Measurements from ENCODE around the gene ZNF286A. TPM values are rescaled to one million over a fixed set of nuclear protein-coding genes. Genes with fewer than 3 reads are reported as not detected.

ZNF286A gene
- total and polyA plus RNA-seq, 10 donors = 4.0 to 24.9 (median 16.1) TPM

DNA sequence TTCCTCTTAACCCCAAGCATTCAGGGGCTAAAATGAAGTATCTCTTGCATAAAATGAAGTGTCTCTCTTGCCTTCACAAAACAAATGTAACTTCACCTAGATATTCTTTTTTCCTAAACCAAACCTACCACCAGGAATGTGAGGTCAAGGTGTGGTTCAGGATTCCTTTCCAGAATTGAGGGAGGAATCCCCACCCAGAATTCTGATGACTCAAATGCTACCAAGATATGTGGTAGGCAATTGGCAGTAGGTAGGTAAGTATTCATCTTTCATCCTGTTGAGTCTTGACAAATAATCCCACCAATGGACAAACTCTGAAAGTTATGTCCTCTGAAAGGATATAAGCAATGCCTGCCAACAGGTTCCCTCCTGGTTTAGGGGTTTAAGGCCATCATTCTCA, 41.7 kb upstream of the ZNF286A start:
- Histone ChIP-seq H3K9me3 (no peaks in the 10 kb centered on the region), H3K4me3 (no peak overlapping the region), H3K4me1 (peaks cover 0 to 7% (median 0%) of the 10 kb centered on the region in 6 donors), H3K27me3 (replicated peaks in 1 of 7) (no peaks in the 10 kb centered on the region), H3K27ac (no peak overlapping the region), H3K36me3 (peaks cover 0 to 23% (median 0%) of the 10 kb centered on the region in 6 donors)
- TF ChIP-seq POLR2A (IDR thresholded peaks at IDR 0.05) (no peak), POLR2AphosphoS5 (IDR thresholded peaks at IDR 0.05) (no peak)
- TF ChIP-seq, protein P1, sequence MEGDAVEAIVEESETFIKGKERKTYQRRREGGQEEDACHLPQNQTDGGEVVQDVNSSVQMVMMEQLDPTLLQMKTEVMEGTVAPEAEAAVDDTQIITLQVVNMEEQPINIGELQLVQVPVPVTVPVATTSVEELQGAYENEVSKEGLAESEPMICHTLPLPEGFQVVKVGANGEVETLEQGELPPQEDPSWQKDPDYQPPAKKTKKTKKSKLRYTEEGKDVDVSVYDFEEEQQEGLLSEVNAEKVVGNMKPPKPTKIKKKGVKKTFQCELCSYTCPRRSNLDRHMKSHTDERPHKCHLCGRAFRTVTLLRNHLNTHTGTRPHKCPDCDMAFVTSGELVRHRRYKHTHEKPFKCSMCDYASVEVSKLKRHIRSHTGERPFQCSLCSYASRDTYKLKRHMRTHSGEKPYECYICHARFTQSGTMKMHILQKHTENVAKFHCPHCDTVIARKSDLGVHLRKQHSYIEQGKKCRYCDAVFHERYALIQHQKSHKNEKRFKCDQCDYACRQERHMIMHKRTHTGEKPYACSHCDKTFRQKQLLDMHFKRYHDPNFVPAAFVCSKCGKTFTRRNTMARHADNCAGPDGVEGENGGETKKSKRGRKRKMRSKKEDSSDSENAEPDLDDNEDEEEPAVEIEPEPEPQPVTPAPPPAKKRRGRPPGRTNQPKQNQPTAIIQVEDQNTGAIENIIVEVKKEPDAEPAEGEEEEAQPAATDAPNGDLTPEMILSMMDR (IDR thresholded peaks at IDR 0.05 in 8 of 11, conservative IDR thresholded peaks at IDR 0.05 in 3 of 11) = no peak
- intact Hi-C loops (cut with DNase I; ENCODE audit: low total_unique reads) = no loop called here
- no peak for DNase-seq

DNA sequence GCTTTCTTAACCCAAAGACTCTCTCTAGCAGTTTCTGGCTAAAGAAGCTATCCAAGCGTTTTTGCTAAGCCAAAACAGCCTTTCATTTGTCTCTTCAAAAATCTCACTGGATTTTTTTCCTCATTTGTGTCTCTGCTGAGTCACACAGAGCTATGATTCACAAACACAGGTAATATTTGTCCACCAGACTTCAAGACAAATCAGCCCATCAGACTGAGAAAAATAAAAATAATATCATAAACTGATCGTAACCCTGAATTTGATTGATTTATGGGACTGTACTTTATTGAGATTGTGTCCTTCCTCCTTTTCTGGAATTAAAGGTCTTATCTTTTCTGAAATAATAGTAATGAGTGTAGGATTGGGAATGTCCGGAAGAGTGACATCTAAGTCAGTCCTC, 41.3 kb upstream of the ZNF286A start:
- H3K9me3 ChIP-seq = no peaks in the 10 kb centered on the region
- intact Hi-C loops (cut with DNase I; ENCODE audit: low total_unique reads) = no loop called here
- H3K27me3 ChIP-seq (replicated peaks in 1 of 7) = no peaks in the 10 kb centered on the region
- peaks cover 0 to 27% (median 0%) of the 10 kb centered on the region in 6 donors for H3K36me3 ChIP-seq
- no peak overlapping the region for H3K4me3 ChIP-seq
- H3K27ac ChIP-seq = no peak overlapping the region
- WGBS, 5 donors = 91 to 97% (median 93%) methylated on average over 3 of the region's 3 CpGs
- peaks cover 0 to 7% (median 0%) of the 10 kb centered on the region in 6 donors for H3K4me1 ChIP-seq
- DNase-seq = no peak
- no peak for TF ChIP-seq POLR2AphosphoS5 (IDR thresholded peaks at IDR 0.05)
- TF ChIP-seq, protein P1 (IDR thresholded peaks at IDR 0.05 in 8 of 11, conservative IDR thresholded peaks at IDR 0.05 in 3 of 11) = no peak
- TF ChIP-seq POLR2A (IDR thresholded peaks at IDR 0.05) = no peak

DNA sequence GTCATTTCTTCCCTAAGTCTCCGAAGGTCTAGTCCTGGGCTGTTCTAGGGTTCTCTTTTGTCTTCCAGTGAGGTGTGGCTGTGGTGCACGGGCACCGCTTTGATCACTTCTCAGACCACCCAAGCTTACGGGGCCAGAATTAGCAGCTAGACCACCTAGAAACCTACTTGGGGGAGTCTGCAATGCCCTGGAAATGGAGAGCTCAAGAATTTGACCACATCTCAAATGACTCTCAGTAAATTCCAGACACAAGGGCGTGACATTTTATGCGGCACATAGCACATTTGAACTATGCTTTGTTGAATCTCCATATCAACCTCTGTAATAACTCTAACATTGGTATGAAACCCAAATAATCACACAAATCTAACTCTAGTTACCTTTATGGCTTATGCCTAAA, 40.3 kb upstream of the ZNF286A start:
- intact Hi-C loops (cut with DNase I; ENCODE audit: low total_unique reads) = no loop called here
- Histone ChIP-seq H3K9me3 (no peaks in the 10 kb centered on the region), H3K36me3 (peaks cover 0 to 35% (median 0%) of the 10 kb centered on the region in 6 donors), H3K4me1 (peaks cover 0 to 7% (median 0%) of the 10 kb centered on the region in 6 donors), H3K4me3 (no peak overlapping the region), H3K27me3 (replicated peaks in 1 of 7) (no peaks in the 10 kb centered on the region), H3K27ac (no peak overlapping the region)
- 93 to 98% (median 96%) methylated on average over 6 of the region's 6 CpGs for WGBS, 5 donors
- TF ChIP-seq POLR2AphosphoS5 (IDR thresholded peaks at IDR 0.05) (no peak), POLR2A (IDR thresholded peaks at IDR 0.05) (no peak)
- TF ChIP-seq, protein P1 (IDR thresholded peaks at IDR 0.05 in 8 of 11, conservative IDR thresholded peaks at IDR 0.05 in 3 of 11) = no peak
- DNase-seq = no peak

- no peak for TF ChIP-seq POLR2A (IDR thresholded peaks at IDR 0.05)
- TF ChIP-seq POLR2AphosphoS5 (IDR thresholded peaks at IDR 0.05) = no peak
- Histone ChIP-seq H3K36me3 (peaks cover 0 to 39% (median 0%) of the 10 kb centered on the region in 6 donors), H3K4me1 (peaks cover 0 to 7% (median 0%) of the 10 kb centered on the region in 6 donors), H3K27ac (peak overlapping the region in 3 of 8 donors; percentile 15 to 39 (median 29)), H3K27me3 (replicated peaks in 1 of 7) (no peaks in the 10 kb centered on the region), H3K9me3 (no peaks in the 10 kb centered on the region), H3K4me3 (no peak overlapping the region)
- 81 to 95% (median 85%) methylated on average over 4 of the region's 4 CpGs for WGBS, 5 donors
- intact Hi-C loops (cut with DNase I; ENCODE audit: low total_unique reads) = no loop called here
- DNase-seq = no peak
Observed at GRCh38 chr17:15659663-15660062, 39.9 kb upstream of the ZNF286A start.

GRCh38 chr17:15660077-15660476, 39.5 kb upstream of the ZNF286A start:
- peak overlapping the region in 3 of 8 donors; percentile 15 to 39 (median 29) for H3K27ac ChIP-seq
- TF ChIP-seq, protein P1 (IDR thresholded peaks at IDR 0.05 in 8 of 11, conservative IDR thresholded peaks at IDR 0.05 in 3 of 11) = no peak
- TF ChIP-seq POLR2A (IDR thresholded peaks at IDR 0.05) = no peak
- TF ChIP-seq POLR2AphosphoS5 (IDR thresholded peaks at IDR 0.05) = no peak
- no peak for DNase-seq
- no peaks in the 10 kb centered on the region for H3K27me3 ChIP-seq (replicated peaks in 1 of 7)
- H3K36me3 ChIP-seq = peaks cover 0 to 44% (median 0%) of the 10 kb centered on the region in 6 donors
- H3K9me3 ChIP-seq = no peaks in the 10 kb centered on the region
- intact Hi-C loops (cut with DNase I; ENCODE audit: low total_unique reads) = no loop called here
- H3K4me3 ChIP-seq = no peak overlapping the region
- 73 to 85% (median 78%) methylated on average over 3 of the region's 3 CpGs for WGBS, 5 donors
- peaks cover 0 to 7% (median 0%) of the 10 kb centered on the region in 6 donors for H3K4me1 ChIP-seq

Data from spleen (tissue), 11 donors.